SIG-M5 treated with dmso at 0.1 percent for 504 hours (cell line): ENCODE results near the gene NEO1.
A peak's percentile ranks its signal among the peaks of the same experiment; 100 is the strongest.

Source experiments
- DNase-seq: peaks from one replicate; lab custom pipeline; 2025; ENCODE audit not compliant: unreplicated experiment; lab: John Stamatoyannopoulos, UW

The NEO1 gene

GRCh38 chr15:73254598-73254997, 202.3 kb downstream of the NEO1 start:
- DNase-seq = no peak

DNA sequence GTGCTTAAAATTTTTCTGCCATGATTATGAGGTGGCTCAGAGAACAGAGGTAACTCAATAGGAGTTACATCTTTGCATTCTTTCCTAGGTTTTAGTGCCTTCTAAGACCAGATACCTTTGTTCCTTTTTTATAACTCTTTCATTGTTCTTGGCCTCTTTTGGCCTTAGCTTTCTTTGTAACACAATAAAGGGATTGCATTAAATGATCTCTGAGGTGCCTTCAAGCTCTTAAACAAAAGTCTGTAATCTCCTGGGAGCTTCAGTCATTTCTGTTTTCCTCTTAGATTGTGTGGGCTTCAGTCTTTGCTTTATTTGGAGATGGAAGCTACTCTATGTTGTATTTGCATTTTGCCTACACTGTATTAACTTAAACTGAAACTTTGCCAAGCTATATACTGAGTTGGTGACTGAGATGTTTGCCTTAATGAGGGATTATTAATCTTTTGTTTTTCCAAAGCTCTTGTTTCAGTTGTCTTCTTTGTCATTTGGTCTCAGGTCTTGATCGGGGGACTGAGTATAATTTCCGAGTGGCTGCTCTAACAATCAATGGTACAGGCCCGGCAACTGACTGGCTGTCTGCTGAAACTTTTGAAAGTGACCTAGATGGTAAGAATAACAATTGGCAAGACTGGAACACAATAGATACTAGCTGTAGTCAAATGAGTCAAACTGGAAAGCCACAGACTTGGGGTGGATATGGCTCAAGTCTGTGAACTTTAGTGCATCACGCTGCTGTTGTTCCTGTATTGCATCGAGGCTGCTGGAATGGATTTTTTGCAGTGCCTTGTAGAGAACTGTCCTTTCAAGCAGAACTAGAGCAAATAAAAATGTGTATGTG, 206.2 kb downstream of the NEO1 start:
- no peak for DNase-seq

- no peak for DNase-seq
Observed at GRCh38 chr15:73264881-73265280, 212.6 kb downstream of the NEO1 start.

DNA sequence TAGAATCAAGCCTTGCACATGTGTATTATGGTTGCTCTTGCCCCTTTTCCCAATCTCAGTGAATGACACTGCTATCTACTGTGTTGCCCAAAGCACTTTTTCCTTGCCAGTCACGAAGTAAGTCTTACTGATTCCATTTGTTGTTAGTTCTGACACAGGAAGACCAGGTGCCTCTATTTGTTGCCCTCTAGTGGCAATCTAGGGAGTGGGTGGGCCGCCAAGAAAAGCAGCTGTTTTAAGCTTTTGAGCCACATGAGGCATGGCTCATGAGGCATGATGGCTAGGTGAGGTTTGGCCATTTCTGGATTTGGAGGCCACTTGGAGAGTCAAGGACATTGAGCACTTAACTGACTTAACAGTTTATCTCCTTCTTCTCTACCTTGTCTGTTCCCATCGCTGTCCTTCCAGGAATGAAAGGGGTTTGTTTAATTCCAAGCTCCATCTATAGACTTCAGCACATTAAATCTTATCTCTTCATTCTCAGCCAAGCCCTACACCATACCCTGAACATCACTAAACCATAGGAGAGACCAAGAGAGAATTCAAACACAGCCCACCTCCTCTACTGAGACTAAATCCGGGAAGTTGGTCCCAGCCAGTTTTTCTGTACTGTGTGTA, 213.4 kb downstream of the NEO1 start:
- DNase-seq = peak; percentile 37

GRCh38 chr15:73268457-73268856, 216.2 kb downstream of the NEO1 start:
- no peak for DNase-seq

GRCh38 chr15:73270366-73271097, 218.3 kb downstream of the NEO1 start:
- DNase-seq = no peak

DNA sequence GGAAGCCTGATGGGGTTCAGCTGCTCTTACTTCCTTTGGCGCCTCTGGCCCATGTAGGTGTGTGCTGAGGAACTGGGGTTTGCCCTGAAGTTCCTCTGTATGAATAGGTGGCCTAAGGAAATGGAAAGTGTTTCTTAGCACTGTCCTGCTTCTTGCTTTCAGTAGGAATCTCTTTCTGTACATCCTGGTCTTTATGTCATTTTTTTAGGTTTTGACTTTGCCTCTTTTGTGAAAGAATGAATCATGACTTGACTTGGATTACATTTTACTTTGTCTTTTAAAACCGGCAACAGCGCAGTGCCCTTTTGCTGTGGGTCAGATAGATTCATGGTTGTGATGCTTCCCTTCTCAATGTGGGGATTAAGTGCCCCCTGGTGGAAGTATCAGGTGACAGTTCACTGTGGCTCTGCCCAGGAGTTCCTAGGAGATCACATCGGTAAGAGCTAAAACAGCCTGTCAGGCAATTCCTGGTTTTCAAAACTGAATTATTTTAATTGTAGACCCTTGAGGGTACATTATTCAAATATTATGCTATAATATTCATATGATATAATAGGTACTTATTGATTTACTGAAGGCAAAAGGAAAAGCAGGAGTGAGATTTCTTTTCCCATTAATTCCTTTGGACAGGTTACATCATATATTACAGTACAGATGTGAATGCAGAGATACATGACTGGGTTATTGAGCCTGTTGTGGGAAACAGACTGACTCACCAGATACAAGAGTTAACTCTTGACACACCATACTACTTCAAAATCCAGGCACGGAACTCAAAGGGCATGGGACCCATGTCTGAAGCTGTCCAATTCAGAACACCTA, 221.1 kb downstream of the NEO1 start:
- DNase-seq = peak; percentile 38

DNA sequence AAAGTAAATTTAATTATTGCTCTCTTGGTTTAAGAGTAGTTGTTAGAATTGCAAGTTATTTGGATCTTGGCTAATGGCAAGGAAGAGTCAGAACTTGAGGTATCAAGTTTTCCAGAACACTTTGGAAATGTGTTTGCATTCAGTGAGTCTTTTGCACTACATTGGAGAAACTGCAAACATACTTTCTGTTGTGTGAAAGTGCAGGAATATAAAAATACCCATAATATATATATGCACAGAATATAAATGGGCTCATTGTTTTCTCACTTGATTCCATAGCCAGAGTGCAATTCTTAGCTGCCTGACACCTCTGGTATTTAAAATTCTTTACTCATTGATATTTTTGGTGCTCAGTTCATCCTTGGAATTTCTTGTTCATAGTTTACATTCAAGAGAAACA, 223.6 kb downstream of the NEO1 start:
- DNase-seq = no peak

GRCh38 chr15:73282567-73283365, 230.5 kb downstream of the NEO1 start:
- DNase-seq = no peak

GRCh38 chr15:73283366-73283962, 231.2 kb downstream of the NEO1 start:
- no peak for DNase-seq

DNA sequence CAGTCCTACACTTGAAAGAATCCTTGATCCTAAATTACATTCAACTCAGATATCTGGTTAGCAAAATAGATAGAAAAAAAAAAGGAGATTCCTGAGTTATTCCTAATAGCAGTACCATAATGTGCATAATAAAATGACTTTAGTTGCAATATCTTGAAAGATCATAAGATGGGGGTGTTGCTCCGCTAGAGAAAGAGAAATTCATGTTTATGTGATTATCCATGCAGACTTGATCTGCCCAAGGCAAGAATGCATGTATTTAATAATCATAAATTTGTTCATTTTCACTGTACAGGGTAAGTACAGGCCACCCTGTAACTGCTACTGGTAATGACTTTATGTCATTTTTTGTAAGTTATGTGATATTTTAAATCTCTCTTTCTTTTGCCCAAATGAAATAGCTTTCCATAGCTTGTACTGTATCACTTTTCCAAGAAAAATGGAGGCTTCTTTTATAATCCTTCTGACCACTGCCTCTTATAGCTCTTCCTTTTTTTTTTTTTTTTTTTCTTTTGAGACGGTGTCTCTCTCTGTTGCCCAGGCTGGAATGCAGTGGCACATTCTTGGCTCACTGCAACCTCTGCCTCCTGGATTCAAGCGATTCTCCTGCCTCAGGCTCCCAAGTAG, 231.9 kb downstream of the NEO1 start:
- DNase-seq = peak; percentile 33

GRCh38 chr15:73286311-73286710, 234.0 kb downstream of the NEO1 start:
- no peak for DNase-seq

DNA sequence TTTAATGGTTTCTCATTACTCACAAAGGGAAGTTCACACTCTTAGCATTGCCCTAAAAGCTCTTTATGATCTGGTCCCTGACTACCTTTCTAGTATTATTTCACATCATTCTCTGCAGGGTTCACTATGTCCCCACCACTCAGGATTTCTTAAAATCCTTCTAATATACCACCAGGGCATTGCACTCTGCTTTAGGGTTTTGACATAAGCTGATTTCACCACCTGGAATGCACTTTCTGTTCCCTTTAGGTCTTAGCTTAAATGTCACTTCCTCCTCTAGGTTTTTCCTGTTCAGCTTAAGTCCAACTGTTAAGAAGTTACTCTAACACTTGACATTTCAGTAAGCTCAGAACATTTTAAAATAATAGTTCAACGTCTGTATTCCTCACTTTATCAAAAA, 234.8 kb downstream of the NEO1 start:
- peak; percentile 96 for DNase-seq

- no peak for DNase-seq
Observed at GRCh38 chr15:73291441-73291840, 239.2 kb downstream of the NEO1 start.

DNA sequence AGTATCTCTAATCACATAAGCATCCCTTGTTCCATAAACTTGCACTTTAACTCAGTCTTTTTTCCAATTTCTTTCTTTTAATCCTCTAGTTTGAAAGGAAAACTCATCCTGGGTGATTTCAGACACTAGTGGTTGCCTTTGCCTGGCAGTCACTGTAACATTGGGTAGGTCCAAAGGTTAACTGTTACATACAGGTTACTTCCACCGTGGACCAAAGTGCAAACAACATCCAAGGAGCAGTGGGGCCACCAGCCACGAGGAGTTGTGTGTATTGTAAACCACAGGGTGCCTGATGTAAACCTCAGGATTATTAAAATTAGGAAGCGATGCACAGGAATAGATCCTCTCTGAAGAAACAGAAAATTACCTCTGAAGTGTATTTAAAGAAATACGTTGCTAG, 241.5 kb downstream of the NEO1 start:
- DNase-seq = peak; percentile 53

- DNase-seq = peak; percentile 90
Observed at GRCh38 chr15:73295630-73296286, 243.5 kb downstream of the NEO1 start.

GRCh38 chr15:73296609-73297353, 244.5 kb downstream of the NEO1 start:
- DNase-seq = no peak
